ENCODE measurements around the gene RNGTT.

Gene RNGTT

DNA sequence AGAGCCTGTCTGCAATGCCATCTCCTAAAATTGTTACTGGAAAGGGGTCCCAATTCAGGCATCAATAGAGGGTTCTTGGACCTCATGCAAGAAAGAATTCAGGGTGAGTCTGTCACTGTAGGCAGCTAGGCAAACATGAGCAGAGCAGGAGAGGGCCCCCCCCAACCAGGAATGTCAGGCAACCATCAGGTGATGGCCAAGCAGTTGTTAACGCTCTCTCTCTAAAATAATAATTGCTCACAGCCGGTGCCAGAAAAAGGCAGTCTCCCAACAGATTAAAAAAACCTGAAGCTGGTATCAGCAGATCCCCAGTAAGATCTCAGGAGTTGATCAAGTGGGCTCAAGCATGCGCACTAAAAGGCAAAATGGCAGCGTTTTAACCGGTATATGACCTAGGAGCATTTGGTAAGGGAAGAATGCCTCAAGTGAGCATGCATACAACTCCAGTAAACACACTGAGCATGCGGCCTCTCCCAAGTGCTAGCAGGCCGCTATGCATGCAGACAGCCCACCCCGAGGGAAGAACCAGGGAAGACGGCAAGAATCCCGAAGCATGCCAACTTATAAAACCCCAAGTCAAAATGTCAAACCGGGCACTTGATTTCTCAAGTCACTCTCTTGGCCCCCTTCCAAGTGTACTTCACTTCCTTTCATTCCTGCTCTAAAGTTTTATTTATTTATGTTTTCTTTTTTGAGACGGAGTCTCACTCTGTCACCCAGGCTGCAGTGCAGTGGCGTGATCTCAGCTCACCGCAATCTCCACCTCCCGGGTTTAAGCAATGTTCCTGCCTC, 44.0 kb upstream of the RNGTT start:
- no peaks in the 10 kb centered on the region for H3K9me2 ChIP-seq (replicated peaks; ENCODE audit: low read depth, low read length)
- no peaks in the 10 kb centered on the region for H3K27me3 ChIP-seq (ENCODE audit: insufficient read depth, low read length, poor library complexity, severe bottlenecking)
- no peaks in the 10 kb centered on the region for H4K20me1 ChIP-seq (ENCODE audit: insufficient read depth, low read length, poor library complexity, severe bottlenecking)
- no peaks in the 10 kb centered on the region for H3K36me3 ChIP-seq (ENCODE audit: insufficient read depth, low read length)
- H3K9ac ChIP-seq (ENCODE audit: low read depth, low read length, poor library complexity, severe bottlenecking) = no peak overlapping the region
- H3K4me3 ChIP-seq (ENCODE audit: low read length, poor library complexity, severe bottlenecking) = no peak overlapping the region
- no peaks in the 10 kb centered on the region for H3K4me1 ChIP-seq (ENCODE audit: insufficient read depth, low read length, poor library complexity, severe bottlenecking)
- no peaks in the 10 kb centered on the region for H3K9me3 ChIP-seq (ENCODE audit: insufficient read depth, low read depth, low read length)
- H2AFZ ChIP-seq (ENCODE audit: low read length) = no peak overlapping the region
- no peaks in the 10 kb centered on the region for H3K79me2 ChIP-seq (ENCODE audit: insufficient read depth, low read length)
- TF ChIP-seq, protein P1, sequence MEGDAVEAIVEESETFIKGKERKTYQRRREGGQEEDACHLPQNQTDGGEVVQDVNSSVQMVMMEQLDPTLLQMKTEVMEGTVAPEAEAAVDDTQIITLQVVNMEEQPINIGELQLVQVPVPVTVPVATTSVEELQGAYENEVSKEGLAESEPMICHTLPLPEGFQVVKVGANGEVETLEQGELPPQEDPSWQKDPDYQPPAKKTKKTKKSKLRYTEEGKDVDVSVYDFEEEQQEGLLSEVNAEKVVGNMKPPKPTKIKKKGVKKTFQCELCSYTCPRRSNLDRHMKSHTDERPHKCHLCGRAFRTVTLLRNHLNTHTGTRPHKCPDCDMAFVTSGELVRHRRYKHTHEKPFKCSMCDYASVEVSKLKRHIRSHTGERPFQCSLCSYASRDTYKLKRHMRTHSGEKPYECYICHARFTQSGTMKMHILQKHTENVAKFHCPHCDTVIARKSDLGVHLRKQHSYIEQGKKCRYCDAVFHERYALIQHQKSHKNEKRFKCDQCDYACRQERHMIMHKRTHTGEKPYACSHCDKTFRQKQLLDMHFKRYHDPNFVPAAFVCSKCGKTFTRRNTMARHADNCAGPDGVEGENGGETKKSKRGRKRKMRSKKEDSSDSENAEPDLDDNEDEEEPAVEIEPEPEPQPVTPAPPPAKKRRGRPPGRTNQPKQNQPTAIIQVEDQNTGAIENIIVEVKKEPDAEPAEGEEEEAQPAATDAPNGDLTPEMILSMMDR (conservative IDR thresholded peaks at IDR 0.05; ENCODE audit: low read length) = no peak
- TF ChIP-seq EZH2phosphoT487 (IDR thresholded peaks at IDR 0.05; ENCODE audit: borderline replicate concordance) = no peak
- no peaks in the 10 kb centered on the region for H3F3A ChIP-seq (ENCODE audit: low read depth)
- no peak overlapping the region for H3K4me2 ChIP-seq (ENCODE audit: low read depth, low read length, poor library complexity, severe bottlenecking)

DNA sequence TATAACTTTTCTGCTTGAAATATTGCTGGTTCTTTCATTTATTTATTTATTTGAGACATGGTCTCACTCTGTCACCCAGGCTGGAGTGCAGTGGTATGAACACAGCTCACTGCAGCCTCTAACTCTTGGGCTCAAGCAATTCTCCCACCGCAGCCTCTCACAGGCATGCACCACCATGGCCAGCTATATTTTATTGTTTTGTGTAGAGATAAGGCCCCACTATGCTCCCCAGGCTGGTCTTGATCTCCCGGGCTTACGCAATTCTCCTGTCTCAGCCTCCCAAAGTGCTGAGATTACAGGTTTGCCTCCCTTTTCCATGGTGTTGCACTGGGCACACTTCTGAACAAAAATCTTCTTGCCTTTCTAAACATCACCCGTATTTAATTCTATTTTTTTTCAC, 39.1 kb upstream of the RNGTT start:
- H3K9me2 ChIP-seq (replicated peaks; ENCODE audit: low read depth, low read length) = no peaks in the 10 kb centered on the region
- H3K79me2 ChIP-seq (ENCODE audit: insufficient read depth, low read length) = no peaks in the 10 kb centered on the region
- no peak overlapping the region for H3K9ac ChIP-seq (ENCODE audit: low read depth, low read length, poor library complexity, severe bottlenecking)
- no peak overlapping the region for H3K4me3 ChIP-seq (ENCODE audit: low read length, poor library complexity, severe bottlenecking)
- H3K9me3 ChIP-seq (ENCODE audit: insufficient read depth, low read depth, low read length) = no peaks in the 10 kb centered on the region
- H3K27me3 ChIP-seq (ENCODE audit: insufficient read depth, low read length, poor library complexity, severe bottlenecking) = no peaks in the 10 kb centered on the region
- peaks cover 4% of the 10 kb centered on the region for H3K4me1 ChIP-seq (ENCODE audit: insufficient read depth, low read length, poor library complexity, severe bottlenecking)
- no peak overlapping the region for H3K4me2 ChIP-seq (ENCODE audit: low read depth, low read length, poor library complexity, severe bottlenecking)
- TF ChIP-seq EZH2phosphoT487 (IDR thresholded peaks at IDR 0.05; ENCODE audit: borderline replicate concordance) = no peak
- TF ChIP-seq, protein P1 (conservative IDR thresholded peaks at IDR 0.05; ENCODE audit: low read length) = no peak
- no peaks in the 10 kb centered on the region for H4K20me1 ChIP-seq (ENCODE audit: insufficient read depth, low read length, poor library complexity, severe bottlenecking)
- no peaks in the 10 kb centered on the region for H3K36me3 ChIP-seq (ENCODE audit: insufficient read depth, low read length)
- H3F3A ChIP-seq (ENCODE audit: low read depth) = no peaks in the 10 kb centered on the region
- no peak overlapping the region for H2AFZ ChIP-seq (ENCODE audit: low read length)

DNA sequence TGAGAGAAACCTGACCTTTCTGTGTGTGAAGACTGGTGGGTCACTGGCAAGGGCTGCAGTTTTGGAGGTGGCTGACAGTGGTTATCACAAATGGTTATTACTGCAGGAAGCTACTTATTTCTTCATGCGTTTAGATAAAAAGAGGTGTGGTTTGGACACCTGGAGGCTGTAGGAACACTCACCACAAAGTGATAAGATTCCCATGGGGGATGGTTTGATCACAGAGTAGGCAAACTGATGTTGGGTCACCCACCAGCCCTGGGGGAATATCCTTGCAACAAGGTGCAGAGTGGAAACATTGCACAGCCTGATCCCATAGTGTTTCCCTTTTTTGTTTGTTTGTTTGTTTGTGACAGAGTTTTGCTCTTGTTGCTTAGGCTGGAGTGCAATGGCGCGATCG, 33.9 kb upstream of the RNGTT start:
- Histone ChIP-seq H2AFZ (ENCODE audit: low read length) (no peak overlapping the region), H4K20me1 (ENCODE audit: insufficient read depth, low read length, poor library complexity, severe bottlenecking) (no peaks in the 10 kb centered on the region), H3K79me2 (ENCODE audit: insufficient read depth, low read length) (no peaks in the 10 kb centered on the region), H3K9me3 (ENCODE audit: insufficient read depth, low read depth, low read length) (no peaks in the 10 kb centered on the region), H3K4me2 (ENCODE audit: low read depth, low read length, poor library complexity, severe bottlenecking) (no peak overlapping the region), H3K4me3 (ENCODE audit: low read length, poor library complexity, severe bottlenecking) (no peak overlapping the region), H3K4me1 (ENCODE audit: insufficient read depth, low read length, poor library complexity, severe bottlenecking) (peaks cover 12% of the 10 kb centered on the region), H3K9ac (ENCODE audit: low read depth, low read length, poor library complexity, severe bottlenecking) (no peak overlapping the region), H3K36me3 (ENCODE audit: insufficient read depth, low read length) (no peaks in the 10 kb centered on the region), H3K27me3 (ENCODE audit: insufficient read depth, low read length, poor library complexity, severe bottlenecking) (no peaks in the 10 kb centered on the region), H3F3A (ENCODE audit: low read depth) (no peaks in the 10 kb centered on the region), H3K9me2 (replicated peaks; ENCODE audit: low read depth, low read length) (no peaks in the 10 kb centered on the region)
- TF ChIP-seq EZH2phosphoT487 (IDR thresholded peaks at IDR 0.05; ENCODE audit: borderline replicate concordance) = no peak
- TF ChIP-seq, protein P1 (conservative IDR thresholded peaks at IDR 0.05; ENCODE audit: low read length) = no peak

Measured in Loucy (cell line).